ENCODE results near the gene PCBP1.

- TF ChIP-seq CTCF (IDR thresholded peaks at IDR 0.05) (no peak), POLR2AphosphoS5 (IDR thresholded peaks at IDR 0.05) (no peak)
Observed at GRCh38 chr2:70099270-70099669, 12.0 kb downstream of the PCBP1 start.

Data from upper lobe of left lung (tissue), 4 donors.